IPS-15b (cell line): ENCODE data around the gene AP1B1.
"Not testable (repeated sequence)": the region's sequence is repeated elsewhere in the genome, so short reads cannot be mapped to it uniquely, and the experiment has no call there.

ENCODE experiments used
- H3K27me3 ChIP-seq: one replicate; pipeline ENCODE4 v1.6.1; 2013; ENCODE audit warnings: low read length; ENCODE audit not compliant: control insufficient read depth, insufficient read depth
- H3K36me3 ChIP-seq: one replicate; pipeline ENCODE4 v1.6.1; 2013; ENCODE audit warnings: low read length; ENCODE audit not compliant: control insufficient read depth, insufficient read depth
- H3K4me1 ChIP-seq: one replicate; pipeline ENCODE4 v1.6.1; 2013; ENCODE audit warnings: mild to moderate bottlenecking, low read length; ENCODE audit not compliant: control insufficient read depth, insufficient read depth
- H3K4me3 ChIP-seq: one replicate; pipeline ENCODE4 v1.5.1; 2013; ENCODE audit warnings: low read depth, low read length
- H3K9ac ChIP-seq: one replicate; pipeline ENCODE4 v1.6.1; 2013; ENCODE audit warnings: low read depth, mild to moderate bottlenecking, low read length
- H3K9me3 ChIP-seq: one replicate; pipeline ENCODE4 v1.6.1; 2013; ENCODE audit warnings: mild to moderate bottlenecking, low read length; ENCODE audit not compliant: control insufficient read depth, insufficient read depth

The AP1B1 gene

GRCh38 chr22:29387921-29388758 lies at the start of gene AP1B1:
AP1B1 (minus strand) TSS chr22:29388570; CDS start chr22:29367243, 21,327 bp downstream.
- H3K9me3 ChIP-seq: no peaks in the 10 kb centered on the region
- H3K27me3 ChIP-seq: no peaks in the 10 kb centered on the region
- H3K36me3 ChIP-seq: no peaks in the 10 kb centered on the region
- H3K4me1 ChIP-seq: no peaks in the 10 kb centered on the region
- peak within 1 kb of the TSS; percentile 58 for H3K4me3 ChIP-seq
- peak within 1 kb of the TSS; percentile 47 for H3K9ac ChIP-seq

GRCh38 chr22:29435236-29436136 lies 47.1 kb upstream of the AP1B1 start:
- H3K36me3 ChIP-seq: no peaks in the 10 kb centered on the region
- no peak overlapping the region for H3K9ac ChIP-seq
- H3K9me3 ChIP-seq: no peaks in the 10 kb centered on the region
- peaks cover 4% of the 10 kb centered on the region for H3K4me1 ChIP-seq
- no peak overlapping the region for H3K4me3 ChIP-seq
- H3K27me3 ChIP-seq: no peaks in the 10 kb centered on the region

GRCh38 chr22:29434288-29434687 lies 45.9 kb upstream of the AP1B1 start:
- peaks cover 3% of the 10 kb centered on the region for H3K4me1 ChIP-seq
- H3K4me3 ChIP-seq: no peak overlapping the region
- no peaks in the 10 kb centered on the region for H3K36me3 ChIP-seq
- H3K27me3 ChIP-seq: no peaks in the 10 kb centered on the region
- H3K9me3 ChIP-seq: no peaks in the 10 kb centered on the region
- no peak overlapping the region for H3K9ac ChIP-seq

GRCh38 chr22:29433856-29434255 lies 45.5 kb upstream of the AP1B1 start:
- Histone ChIP-seq H3K9me3 (no peaks in the 10 kb centered on the region), H3K36me3 (no peaks in the 10 kb centered on the region), H3K9ac (no peak overlapping the region), H3K4me1 (peaks cover 3% of the 10 kb centered on the region), H3K4me3 (no peak overlapping the region), H3K27me3 (no peaks in the 10 kb centered on the region)

- H3K9ac ChIP-seq: no peak overlapping the region
- H3K4me1 ChIP-seq: peaks cover 3% of the 10 kb centered on the region
- H3K4me3 ChIP-seq: no peak overlapping the region
- H3K36me3 ChIP-seq: no peaks in the 10 kb centered on the region
- H3K27me3 ChIP-seq: no peaks in the 10 kb centered on the region
- no peaks in the 10 kb centered on the region for H3K9me3 ChIP-seq
Observed at GRCh38 chr22:29431986-29432385, 43.6 kb upstream of the AP1B1 start.

- Histone ChIP-seq H3K4me3 (no peak overlapping the region), H3K27me3 (no peaks in the 10 kb centered on the region), H3K9ac (no peak overlapping the region), H3K4me1 (peaks cover 3% of the 10 kb centered on the region), H3K9me3 (no peaks in the 10 kb centered on the region), H3K36me3 (no peaks in the 10 kb centered on the region)
Observed at GRCh38 chr22:29427176-29427760, 38.9 kb upstream of the AP1B1 start.

- H3K4me1 ChIP-seq: peaks cover 3% of the 10 kb centered on the region
- H3K4me3 ChIP-seq: no peak overlapping the region
- no peak overlapping the region for H3K9ac ChIP-seq
- H3K27me3 ChIP-seq: no peaks in the 10 kb centered on the region
- H3K9me3 ChIP-seq: no peaks in the 10 kb centered on the region
- no peaks in the 10 kb centered on the region for H3K36me3 ChIP-seq
Observed at GRCh38 chr22:29426476-29426875, 38.1 kb upstream of the AP1B1 start.

GRCh38 chr22:29418704-29419103 lies 30.3 kb upstream of the AP1B1 start:
- H3K4me1 ChIP-seq, H3K4me3 ChIP-seq, H3K27me3 ChIP-seq, H3K9me3 ChIP-seq, H3K36me3 ChIP-seq, H3K9ac ChIP-seq: not testable (repeated sequence)

GRCh38 chr22:29414951-29415591 lies 26.7 kb upstream of the AP1B1 start:
- not testable (repeated sequence) for H3K9ac ChIP-seq, H3K4me3 ChIP-seq

GRCh38 chr22:29412772-29413171 lies 24.4 kb upstream of the AP1B1 start:
- not testable (repeated sequence) for H3K36me3 ChIP-seq, H3K9ac ChIP-seq, H3K4me3 ChIP-seq, H3K4me1 ChIP-seq, H3K27me3 ChIP-seq, H3K9me3 ChIP-seq

More at GRCh38 chr22:29414951-29415591, 26.7 kb upstream of the AP1B1 start:
- H3K9me3 ChIP-seq, H3K4me1 ChIP-seq, H3K36me3 ChIP-seq, H3K27me3 ChIP-seq: not testable (repeated sequence)

GRCh38 chr22:29411569-29412211 lies 23.3 kb upstream of the AP1B1 start:
- H3K4me3 ChIP-seq, H3K9ac ChIP-seq, H3K36me3 ChIP-seq, H3K27me3 ChIP-seq, H3K4me1 ChIP-seq, H3K9me3 ChIP-seq: not testable (repeated sequence)
